HPDE6-E6E7 (cell line): ENCODE data around the gene TCIRG1.

Experiments used
- DNase-seq: peaks from one replicate; pipeline ENCODE4 v3.0.0; 2011; ENCODE audit warnings: missing footprints; ENCODE audit errors: extremely low spot score

Gene TCIRG1

GRCh38 chr11:68004551-68005335, 34.1 kb upstream of the TCIRG1 start:
- DNase-seq: no peak

- no peak for DNase-seq
These were observed 32.1 kb upstream of the TCIRG1 start for GRCh38 chr11:68006606-68007166.

GRCh38 chr11:68007498-68008380, 31.1 kb upstream of the TCIRG1 start:
- DNase-seq: no peak

GRCh38 chr11:68008381-68009337, 30.2 kb upstream of the TCIRG1 start:
- DNase-seq: no peak

GRCh38 chr11:68009391-68010089, 29.3 kb upstream of the TCIRG1 start:
- DNase-seq: no peak

GRCh38 chr11:68010090-68011041, 28.5 kb upstream of the TCIRG1 start, which contains the start of gene ALDH3B1:
Gene ALDH3B1, plus strand, starts transcription at chr11:68010327. Its CDS starts 4,971 bp downstream, at chr11:68015298.
- DNase-seq: no peak

- DNase-seq: no peak
These were observed 27.5 kb upstream of the TCIRG1 start for GRCh38 chr11:68011051-68011943.

GRCh38 chr11:68012044-68012842, 26.6 kb upstream of the TCIRG1 start:
- DNase-seq: no peak

- peak; percentile 82 for DNase-seq
These were observed 25.8 kb upstream of the TCIRG1 start for GRCh38 chr11:68012843-68013610.

GRCh38 chr11:68013611-68014156, 25.1 kb upstream of the TCIRG1 start:
- no peak for DNase-seq

- DNase-seq: peak; percentile 75
These were observed 24.5 kb upstream of the TCIRG1 start for GRCh38 chr11:68014157-68014946.

GRCh38 chr11:68014947-68015447, 23.8 kb upstream of the TCIRG1 start:
- DNase-seq: no peak

- DNase-seq: no peak
These were observed 23.4 kb upstream of the TCIRG1 start for GRCh38 chr11:68015467-68015866.

GRCh38 chr11:68016161-68016903, 22.5 kb upstream of the TCIRG1 start:
- no peak for DNase-seq
